Measurements from ENCODE around the gene PODNL1. TPM values are rescaled to one million over a fixed set of nuclear protein-coding genes. Genes with fewer than 3 reads are reported as not detected.

The PODNL1 gene
- total RNA-seq, 1 donor from 2014 or later: 8.9 TPM

DNA sequence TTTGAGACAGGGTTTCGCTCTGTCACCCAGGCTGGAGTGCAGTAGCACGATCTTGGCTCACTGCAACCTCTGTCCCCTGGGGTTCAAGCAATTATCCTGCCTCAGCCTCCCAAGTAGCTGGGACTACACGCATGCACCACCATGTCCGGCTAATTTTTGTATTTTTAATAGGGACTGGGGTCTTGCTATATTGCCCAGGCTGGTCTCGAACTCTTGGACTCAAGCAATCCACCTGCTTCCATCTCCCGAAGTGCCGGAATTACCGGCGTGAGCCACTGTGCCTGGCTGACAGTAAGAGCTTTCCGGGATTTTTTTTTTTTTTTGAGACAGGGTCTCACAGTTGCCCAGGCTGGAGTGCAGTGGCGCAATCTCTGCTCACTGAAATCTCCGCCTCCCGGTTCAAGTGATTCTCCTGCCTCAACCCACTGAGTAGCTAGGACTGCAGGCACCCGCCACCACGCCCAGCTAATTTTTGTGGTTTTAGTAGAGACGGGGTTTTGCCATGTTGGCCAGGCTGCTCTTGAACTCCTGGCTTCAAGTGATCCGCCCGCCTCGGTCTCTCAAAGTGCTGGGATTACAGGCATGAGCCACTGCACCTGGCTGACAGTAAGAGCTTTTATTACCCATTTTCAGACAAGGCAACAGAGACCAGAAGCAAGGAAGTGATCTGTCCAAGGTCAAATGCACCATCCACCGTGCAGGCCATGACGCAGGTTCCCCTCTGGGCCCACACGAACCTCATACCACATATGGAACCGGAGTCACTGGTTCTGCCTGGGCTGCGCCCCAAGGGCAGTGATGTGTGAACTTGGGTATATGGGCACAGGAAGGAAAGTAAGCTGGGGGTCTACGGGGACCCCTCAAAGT lies 46.9 kb upstream of the PODNL1 start:
- Mint-ChIP-seq H3K27ac (ENCODE audit: unreplicated experiment) (peak overlapping the region; percentile 28), H3K9me3 (ENCODE audit: unreplicated experiment) (no peaks in the 10 kb centered on the region), H3K4me1 (ENCODE audit: low read depth, unreplicated experiment) (peaks cover 8% of the 10 kb centered on the region), H3K36me3 (ENCODE audit: unreplicated experiment) (no peaks in the 10 kb centered on the region), H3K4me3 (ENCODE audit: unreplicated experiment) (no peak overlapping the region), H3K27me3 (ENCODE audit: unreplicated experiment) (peaks cover 6% of the 10 kb centered on the region)
- TF ChIP-seq, protein P1, sequence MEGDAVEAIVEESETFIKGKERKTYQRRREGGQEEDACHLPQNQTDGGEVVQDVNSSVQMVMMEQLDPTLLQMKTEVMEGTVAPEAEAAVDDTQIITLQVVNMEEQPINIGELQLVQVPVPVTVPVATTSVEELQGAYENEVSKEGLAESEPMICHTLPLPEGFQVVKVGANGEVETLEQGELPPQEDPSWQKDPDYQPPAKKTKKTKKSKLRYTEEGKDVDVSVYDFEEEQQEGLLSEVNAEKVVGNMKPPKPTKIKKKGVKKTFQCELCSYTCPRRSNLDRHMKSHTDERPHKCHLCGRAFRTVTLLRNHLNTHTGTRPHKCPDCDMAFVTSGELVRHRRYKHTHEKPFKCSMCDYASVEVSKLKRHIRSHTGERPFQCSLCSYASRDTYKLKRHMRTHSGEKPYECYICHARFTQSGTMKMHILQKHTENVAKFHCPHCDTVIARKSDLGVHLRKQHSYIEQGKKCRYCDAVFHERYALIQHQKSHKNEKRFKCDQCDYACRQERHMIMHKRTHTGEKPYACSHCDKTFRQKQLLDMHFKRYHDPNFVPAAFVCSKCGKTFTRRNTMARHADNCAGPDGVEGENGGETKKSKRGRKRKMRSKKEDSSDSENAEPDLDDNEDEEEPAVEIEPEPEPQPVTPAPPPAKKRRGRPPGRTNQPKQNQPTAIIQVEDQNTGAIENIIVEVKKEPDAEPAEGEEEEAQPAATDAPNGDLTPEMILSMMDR (IDR thresholded peaks at IDR 0.05; ENCODE audit: partially characterized antibody, unreplicated experiment): no peak
- DNase-seq: no peak

DNA sequence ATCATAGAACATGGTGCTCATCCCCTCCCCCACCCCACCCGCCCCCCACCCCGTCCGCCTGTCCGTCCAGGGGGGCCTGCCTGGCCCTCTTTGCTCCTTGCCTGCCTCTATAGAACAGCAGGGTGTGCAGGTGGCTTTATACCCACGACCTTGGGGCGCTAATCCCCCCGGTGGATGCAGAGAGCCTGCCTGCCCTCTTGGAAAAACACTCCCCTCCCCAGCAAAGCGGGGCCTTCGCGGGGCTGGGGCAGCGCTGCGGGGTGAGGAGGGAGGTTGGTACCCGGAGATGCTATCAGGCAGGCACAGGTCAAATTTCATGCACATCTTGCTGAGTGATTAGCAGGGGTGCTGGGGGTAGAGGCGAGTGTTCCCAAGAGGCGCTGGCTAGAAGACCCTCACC lies 46.0 kb upstream of the PODNL1 start:
- H3K36me3 Mint-ChIP-seq (ENCODE audit: unreplicated experiment): no peaks in the 10 kb centered on the region
- TF ChIP-seq, protein P1 (IDR thresholded peaks at IDR 0.05; ENCODE audit: partially characterized antibody, unreplicated experiment): no peak
- no peak for DNase-seq
- no peak overlapping the region for H3K27ac Mint-ChIP-seq (ENCODE audit: unreplicated experiment)
- no peak overlapping the region for H3K4me3 Mint-ChIP-seq (ENCODE audit: unreplicated experiment)
- H3K27me3 Mint-ChIP-seq (ENCODE audit: unreplicated experiment): peaks cover 4% of the 10 kb centered on the region
- no peaks in the 10 kb centered on the region for H3K9me3 Mint-ChIP-seq (ENCODE audit: unreplicated experiment)
- peaks cover 8% of the 10 kb centered on the region for H3K4me1 Mint-ChIP-seq (ENCODE audit: low read depth, unreplicated experiment)

DNA sequence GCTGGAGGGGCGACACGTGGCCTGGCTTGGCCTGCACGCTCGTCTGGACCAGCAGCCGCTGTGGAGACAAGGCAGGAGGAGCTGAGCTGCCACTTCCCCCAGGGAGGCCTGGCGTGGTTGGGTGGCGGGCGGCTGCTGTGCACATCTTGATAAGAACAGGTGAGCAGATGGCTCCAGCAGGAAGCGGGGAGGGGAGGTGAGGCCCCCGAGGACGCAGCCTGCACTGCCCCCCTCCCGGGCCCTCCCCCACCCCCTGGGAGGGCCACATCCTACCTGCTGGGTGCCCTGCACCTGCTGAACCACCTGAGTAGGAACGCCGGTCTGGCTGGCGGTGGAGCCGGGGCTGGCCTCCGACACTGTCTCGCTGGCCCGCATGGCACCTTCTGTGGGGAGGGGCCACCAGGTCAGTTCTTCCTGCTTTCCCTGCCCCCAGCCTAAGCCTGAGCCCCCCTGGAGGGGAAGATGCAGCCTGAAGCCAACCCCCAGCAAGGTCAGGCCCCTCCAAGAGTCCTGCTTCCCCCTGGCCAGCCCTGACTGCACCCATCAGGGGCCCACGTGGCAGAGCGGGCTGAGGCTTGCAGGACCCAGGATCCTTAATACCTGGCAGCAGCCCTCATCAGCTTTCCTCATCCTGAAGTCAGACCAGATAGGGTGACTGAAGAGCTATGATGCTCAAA lies 45.1 kb upstream of the PODNL1 start:
- no peak overlapping the region for H3K4me3 Mint-ChIP-seq (ENCODE audit: unreplicated experiment)
- H3K4me1 Mint-ChIP-seq (ENCODE audit: low read depth, unreplicated experiment): peaks cover 8% of the 10 kb centered on the region
- DNase-seq: no peak
- H3K36me3 Mint-ChIP-seq (ENCODE audit: unreplicated experiment): no peaks in the 10 kb centered on the region
- no peaks in the 10 kb centered on the region for H3K9me3 Mint-ChIP-seq (ENCODE audit: unreplicated experiment)
- H3K27ac Mint-ChIP-seq (ENCODE audit: unreplicated experiment): no peak overlapping the region
- TF ChIP-seq, protein P1 (IDR thresholded peaks at IDR 0.05; ENCODE audit: partially characterized antibody, unreplicated experiment): no peak
- H3K27me3 Mint-ChIP-seq (ENCODE audit: unreplicated experiment): peaks cover 2% of the 10 kb centered on the region

DNA sequence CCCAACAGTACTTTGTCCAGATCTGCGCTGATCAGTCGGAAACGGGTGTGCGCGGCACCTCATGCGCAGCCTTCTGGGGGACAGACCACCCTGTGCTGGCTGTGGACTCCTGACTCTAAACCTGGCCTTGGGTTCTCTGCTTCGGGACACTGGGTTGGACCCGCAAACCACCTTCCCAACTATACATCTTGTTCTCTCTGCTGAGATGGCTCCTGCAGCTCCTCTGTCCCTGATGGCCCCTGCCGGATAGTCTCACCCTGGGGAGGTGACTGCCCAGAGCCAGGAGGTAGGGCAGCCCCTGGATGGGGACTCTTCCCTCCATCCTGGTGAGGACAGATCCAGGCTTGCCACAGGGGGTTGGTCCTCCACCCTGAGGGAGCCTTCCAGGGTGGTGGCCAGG lies 44.6 kb upstream of the PODNL1 start:
- TF ChIP-seq, protein P1 (IDR thresholded peaks at IDR 0.05; ENCODE audit: partially characterized antibody, unreplicated experiment): no peak
- H3K27me3 Mint-ChIP-seq (ENCODE audit: unreplicated experiment): peaks cover 2% of the 10 kb centered on the region
- no peaks in the 10 kb centered on the region for H3K36me3 Mint-ChIP-seq (ENCODE audit: unreplicated experiment)
- DNase-seq: no peak
- no peak overlapping the region for H3K27ac Mint-ChIP-seq (ENCODE audit: unreplicated experiment)
- H3K4me1 Mint-ChIP-seq (ENCODE audit: low read depth, unreplicated experiment): peaks cover 8% of the 10 kb centered on the region
- no peaks in the 10 kb centered on the region for H3K9me3 Mint-ChIP-seq (ENCODE audit: unreplicated experiment)
- no peak overlapping the region for H3K4me3 Mint-ChIP-seq (ENCODE audit: unreplicated experiment)

Measured in glutamatergic neuron (in vitro differentiated cells).